ENCODE results near the gene DIP2C. TPM values are rescaled to one million over a fixed set of nuclear protein-coding genes. Genes with fewer than 3 reads are reported as not detected.

Gene DIP2C
- total and polyA plus RNA-seq, 2 donors from 2014 or later, result 6.2 to 22.6 TPM

DNA sequence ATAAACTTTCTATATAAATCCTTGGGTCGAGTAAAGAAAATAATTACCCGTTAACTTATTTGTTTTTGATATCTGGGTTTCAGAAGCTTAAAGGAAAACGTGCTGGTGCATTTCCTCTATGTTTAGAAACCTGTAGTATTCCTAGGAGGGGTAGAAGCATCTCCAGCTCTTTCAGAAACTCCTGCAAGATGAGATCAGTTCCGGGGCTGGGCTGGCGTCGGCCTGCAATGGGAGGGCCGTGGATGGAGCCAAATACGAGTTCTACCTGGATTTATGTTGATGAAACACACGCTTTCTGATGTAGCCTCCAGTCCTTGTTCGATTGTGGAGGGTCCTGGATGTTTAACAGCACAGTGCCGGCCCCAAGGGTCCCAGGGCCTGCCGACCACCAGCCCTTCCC, 35.8 kb upstream of the DIP2C start:
- no peak overlapping the region for H3K27ac ChIP-seq (ENCODE audit: low read depth in 2 of 2, low read length in 2 of 2)
- no peaks in the 10 kb centered on the region for H3K4me1 ChIP-seq (ENCODE audit: control insufficient read depth in 2 of 3, insufficient read depth in 2 of 3, low read depth in 1 of 3, low read length in 3 of 3)
- no peak for DNase-seq
- no peaks in the 10 kb centered on the region for H3K9me3 ChIP-seq (ENCODE audit: control insufficient read depth in 2 of 3, insufficient read depth in 1 of 3, low read length in 3 of 3)
- no peak overlapping the region for H3K4me3 ChIP-seq (ENCODE audit: low read length in 3 of 3)
- H3K9ac ChIP-seq (ENCODE audit: low read length in 3 of 3), result no peak overlapping the region
- intact Hi-C loops (cut with DNase I), result no loop called here
- H3K36me3 ChIP-seq (ENCODE audit: control insufficient read depth in 2 of 3, insufficient read depth in 3 of 3, low read length in 3 of 3), result no peaks in the 10 kb centered on the region
- H3K27me3 ChIP-seq (ENCODE audit: control insufficient read depth, insufficient read depth, low read length), result no peaks in the 10 kb centered on the region
- TF ChIP-seq, protein P1, sequence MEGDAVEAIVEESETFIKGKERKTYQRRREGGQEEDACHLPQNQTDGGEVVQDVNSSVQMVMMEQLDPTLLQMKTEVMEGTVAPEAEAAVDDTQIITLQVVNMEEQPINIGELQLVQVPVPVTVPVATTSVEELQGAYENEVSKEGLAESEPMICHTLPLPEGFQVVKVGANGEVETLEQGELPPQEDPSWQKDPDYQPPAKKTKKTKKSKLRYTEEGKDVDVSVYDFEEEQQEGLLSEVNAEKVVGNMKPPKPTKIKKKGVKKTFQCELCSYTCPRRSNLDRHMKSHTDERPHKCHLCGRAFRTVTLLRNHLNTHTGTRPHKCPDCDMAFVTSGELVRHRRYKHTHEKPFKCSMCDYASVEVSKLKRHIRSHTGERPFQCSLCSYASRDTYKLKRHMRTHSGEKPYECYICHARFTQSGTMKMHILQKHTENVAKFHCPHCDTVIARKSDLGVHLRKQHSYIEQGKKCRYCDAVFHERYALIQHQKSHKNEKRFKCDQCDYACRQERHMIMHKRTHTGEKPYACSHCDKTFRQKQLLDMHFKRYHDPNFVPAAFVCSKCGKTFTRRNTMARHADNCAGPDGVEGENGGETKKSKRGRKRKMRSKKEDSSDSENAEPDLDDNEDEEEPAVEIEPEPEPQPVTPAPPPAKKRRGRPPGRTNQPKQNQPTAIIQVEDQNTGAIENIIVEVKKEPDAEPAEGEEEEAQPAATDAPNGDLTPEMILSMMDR (IDR thresholded peaks at IDR 0.05; ENCODE audit: borderline replicate concordance, extremely low read depth, insufficient read depth), result no peak
- FAIRE-seq, result no peak

DNA sequence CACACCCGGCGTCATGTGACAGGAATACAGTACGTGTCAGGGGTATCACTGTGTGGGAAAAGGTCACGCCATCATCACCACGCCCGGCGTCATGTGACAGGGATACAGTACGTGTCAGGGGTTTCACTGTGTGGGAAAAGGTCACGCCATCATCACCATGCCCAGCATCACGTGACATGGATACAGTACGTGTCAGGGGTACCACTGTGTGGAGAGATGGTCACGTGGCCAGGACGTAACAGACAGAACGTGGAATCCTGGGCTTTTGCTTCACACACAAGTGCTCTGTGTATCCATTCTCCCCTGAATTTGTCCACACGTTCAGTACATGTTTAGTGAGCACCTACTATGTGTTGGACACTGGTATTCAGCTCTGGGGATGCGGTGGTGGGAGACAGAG, 34.5 kb upstream of the DIP2C start:
- Histone ChIP-seq H3K4me3 (ENCODE audit: low read length in 3 of 3) (no peak overlapping the region), H3K36me3 (ENCODE audit: control insufficient read depth in 2 of 3, insufficient read depth in 3 of 3, low read length in 3 of 3) (no peaks in the 10 kb centered on the region), H3K27me3 (ENCODE audit: control insufficient read depth, insufficient read depth, low read length) (no peaks in the 10 kb centered on the region), H3K4me1 (ENCODE audit: control insufficient read depth in 2 of 3, insufficient read depth in 2 of 3, low read depth in 1 of 3, low read length in 3 of 3) (no peaks in the 10 kb centered on the region), H3K9me3 (ENCODE audit: control insufficient read depth in 2 of 3, insufficient read depth in 1 of 3, low read length in 3 of 3) (no peaks in the 10 kb centered on the region), H3K9ac (ENCODE audit: low read length in 3 of 3) (no peak overlapping the region), H3K27ac (ENCODE audit: low read depth in 2 of 2, low read length in 2 of 2) (no peak overlapping the region)
- intact Hi-C loops (cut with DNase I), result no loop called here
- FAIRE-seq, result no peak
- TF ChIP-seq, protein P1 (IDR thresholded peaks at IDR 0.05; ENCODE audit: borderline replicate concordance, extremely low read depth, insufficient read depth), result no peak
- no peak for DNase-seq

DNA sequence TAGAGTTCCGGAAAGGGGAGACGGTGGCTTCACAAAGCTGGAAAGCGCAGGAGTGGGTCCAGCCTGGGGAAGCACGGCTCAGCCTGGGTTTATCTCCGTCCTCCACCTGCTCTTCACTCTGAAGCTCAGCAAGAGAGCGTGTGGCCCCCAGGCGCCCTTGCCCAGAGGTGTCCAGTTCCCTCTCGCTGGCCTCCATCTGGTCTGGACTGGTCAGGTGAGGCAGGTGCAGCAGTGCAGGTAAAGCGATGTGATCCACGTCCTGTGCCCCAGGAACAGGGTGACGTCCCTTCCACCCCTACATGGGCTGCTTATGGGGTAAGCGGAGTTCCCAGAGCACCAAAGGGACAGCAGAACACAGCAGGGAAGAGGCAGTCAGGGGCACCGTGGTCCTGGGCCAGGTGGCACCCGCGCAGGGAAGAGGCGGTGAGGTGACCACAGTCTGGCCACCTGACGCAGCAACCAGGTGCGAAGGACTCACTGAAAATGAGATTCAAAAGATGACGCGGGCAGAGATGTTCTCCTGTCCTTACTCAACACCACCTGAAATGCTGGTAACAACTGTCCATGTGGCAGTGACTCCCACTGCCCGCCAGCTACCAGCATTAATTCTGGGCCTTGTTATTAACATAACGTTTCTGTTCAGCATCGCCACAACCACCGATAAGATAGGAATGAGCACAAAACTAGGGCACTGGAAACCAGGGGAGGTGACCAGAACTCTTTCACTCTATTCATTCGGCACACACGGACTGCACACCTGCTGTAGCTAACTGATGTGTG, 33.0 kb upstream of the DIP2C start:
- TF ChIP-seq, protein P1 (IDR thresholded peaks at IDR 0.05; ENCODE audit: borderline replicate concordance, extremely low read depth, insufficient read depth), result no peak
- Histone ChIP-seq H3K27ac (ENCODE audit: low read depth in 2 of 2, low read length in 2 of 2) (no peak overlapping the region), H3K9me3 (ENCODE audit: control insufficient read depth in 2 of 3, insufficient read depth in 1 of 3, low read length in 3 of 3) (no peaks in the 10 kb centered on the region), H3K27me3 (ENCODE audit: control insufficient read depth, insufficient read depth, low read length) (no peaks in the 10 kb centered on the region), H3K4me3 (ENCODE audit: low read length in 3 of 3) (no peak overlapping the region), H3K4me1 (ENCODE audit: control insufficient read depth in 2 of 3, insufficient read depth in 2 of 3, low read depth in 1 of 3, low read length in 3 of 3) (no peaks in the 10 kb centered on the region), H3K36me3 (ENCODE audit: control insufficient read depth in 2 of 3, insufficient read depth in 3 of 3, low read length in 3 of 3) (no peaks in the 10 kb centered on the region), H3K9ac (ENCODE audit: low read length in 3 of 3) (no peak overlapping the region)
- intact Hi-C loops (cut with DNase I), result no loop called here
- peak in 1 of 5 donors; percentile 72 for DNase-seq
- FAIRE-seq, result no peak

All from kidney (tissue), 14 donors.